GM19240 (cell line): ENCODE results near the gene TNFRSF1A.
A peak's percentile ranks its signal among the peaks of the same experiment; 100 is the strongest.
"Not testable (repeated sequence)": the region's sequence is repeated elsewhere in the genome, so short reads cannot be mapped to it uniquely, and the experiment has no call there.

Source experiments
- DNase-seq: peaks from one replicate; pipeline ENCODE4 v3.0.0; 2011; ENCODE audit warnings: low spot score; ENCODE audit not compliant: insufficient read length

Gene TNFRSF1A

DNA sequence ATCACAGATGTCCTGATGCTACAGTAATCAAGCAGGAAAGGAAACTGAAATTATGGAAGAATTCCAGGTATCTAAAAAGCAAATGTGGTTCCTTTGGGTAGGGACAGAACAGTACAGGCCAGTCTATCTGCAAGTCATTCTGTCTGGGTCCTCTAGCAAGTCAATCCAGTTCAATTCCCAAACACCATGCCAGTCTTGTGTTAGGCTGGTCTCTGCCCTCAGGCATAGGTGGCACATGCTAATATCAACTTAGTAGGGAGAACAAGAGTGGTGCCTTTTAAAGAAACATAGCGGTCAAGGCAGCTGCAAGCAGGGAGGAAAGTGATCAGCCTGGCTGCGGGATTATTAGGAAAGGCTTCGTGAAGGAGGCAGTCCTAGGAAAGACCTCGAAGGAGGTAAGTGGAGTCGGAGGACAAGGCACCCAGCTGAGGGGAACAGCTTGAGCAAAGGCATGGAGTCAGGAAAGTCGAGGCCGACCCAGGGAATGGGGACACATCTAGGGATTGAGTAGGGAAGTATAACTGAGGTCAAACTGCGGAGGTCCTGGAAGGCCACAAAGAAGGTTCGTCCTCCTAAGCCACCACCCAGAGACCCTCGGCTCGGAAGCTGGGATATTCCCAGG is 35.2 kb downstream of the TNFRSF1A start:
- no peak for DNase-seq

GRCh38 chr12:6306151-6306550 is 35.7 kb downstream of the TNFRSF1A start:
- no peak for DNase-seq

GRCh38 chr12:6303071-6303470 is 38.8 kb downstream of the TNFRSF1A start:
- no peak for DNase-seq

DNA sequence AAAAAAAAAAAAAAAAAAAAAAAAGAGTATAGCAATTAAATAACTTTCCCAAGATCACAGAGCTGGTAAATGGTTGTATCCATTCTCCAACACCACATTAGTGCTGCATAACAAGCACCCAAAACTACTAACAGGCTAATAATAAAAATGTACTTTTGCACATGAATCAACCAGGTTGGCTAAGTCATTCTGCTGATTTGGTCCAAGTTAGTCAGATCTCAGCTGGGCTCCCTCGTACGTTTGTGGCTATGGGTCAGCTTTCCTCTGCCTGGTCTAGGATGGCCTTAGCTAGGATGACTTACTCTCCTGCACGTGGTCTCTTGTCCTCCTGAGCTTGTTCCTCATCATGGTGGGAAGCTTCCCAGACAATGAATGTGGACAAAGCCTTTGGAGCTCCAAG is 39.3 kb downstream of the TNFRSF1A start:
- no peak for DNase-seq

- DNase-seq = no peak
These were observed 40.2 kb downstream of the TNFRSF1A start for GRCh38 chr12:6301721-6302120.

DNA sequence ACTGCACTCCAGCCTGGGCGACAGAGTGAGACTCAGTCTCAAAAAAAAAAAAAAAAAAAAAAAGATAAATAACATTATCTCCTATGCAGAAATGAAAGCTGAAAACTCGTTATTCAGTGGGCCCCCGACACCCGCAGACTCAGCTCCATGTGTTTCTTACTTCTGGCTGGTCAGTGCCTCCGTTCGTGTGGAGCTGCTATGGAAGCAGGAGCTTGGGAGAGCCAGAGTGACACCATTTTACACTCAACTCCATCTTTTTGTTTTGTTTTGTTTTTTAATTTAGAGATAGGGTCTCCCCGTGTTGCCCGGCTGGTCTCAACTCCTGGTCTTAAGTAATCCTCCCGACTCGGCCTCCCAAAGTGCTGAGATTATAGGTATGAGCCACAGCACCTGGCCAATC is 44.7 kb downstream of the TNFRSF1A start:
- DNase-seq = no peak

- DNase-seq = no peak
These were observed 46.6 kb downstream of the TNFRSF1A start for GRCh38 chr12:6295094-6295811.

- DNase-seq = no peak
These were observed 47.5 kb downstream of the TNFRSF1A start for GRCh38 chr12:6294156-6295093.

GRCh38 chr12:6292606-6293005 is 49.3 kb downstream of the TNFRSF1A start:
- no peak for DNase-seq

GRCh38 chr12:6289906-6290305 is 52.0 kb downstream of the TNFRSF1A start:
- not testable (repeated sequence) for DNase-seq

DNA sequence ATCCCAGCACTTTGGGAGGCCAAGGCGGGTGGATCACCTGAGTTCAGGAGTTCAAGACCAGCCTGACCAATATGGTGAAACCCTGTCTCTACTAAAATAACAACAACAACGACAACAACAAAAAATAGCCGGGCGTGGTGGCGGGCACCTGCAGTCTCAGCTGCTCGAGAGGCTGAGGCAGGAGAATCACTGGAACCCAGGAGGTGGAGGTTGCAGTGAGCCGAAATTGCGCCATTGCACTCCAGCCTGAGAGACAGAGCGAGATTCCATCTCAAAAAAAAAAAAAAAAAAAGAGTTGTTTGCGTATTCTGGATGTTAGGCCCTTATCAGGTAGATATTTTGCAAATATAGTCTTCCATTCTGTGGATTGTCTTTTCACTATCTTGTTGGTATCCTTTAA is 52.8 kb downstream of the TNFRSF1A start:
- DNase-seq = not testable (repeated sequence)

DNA sequence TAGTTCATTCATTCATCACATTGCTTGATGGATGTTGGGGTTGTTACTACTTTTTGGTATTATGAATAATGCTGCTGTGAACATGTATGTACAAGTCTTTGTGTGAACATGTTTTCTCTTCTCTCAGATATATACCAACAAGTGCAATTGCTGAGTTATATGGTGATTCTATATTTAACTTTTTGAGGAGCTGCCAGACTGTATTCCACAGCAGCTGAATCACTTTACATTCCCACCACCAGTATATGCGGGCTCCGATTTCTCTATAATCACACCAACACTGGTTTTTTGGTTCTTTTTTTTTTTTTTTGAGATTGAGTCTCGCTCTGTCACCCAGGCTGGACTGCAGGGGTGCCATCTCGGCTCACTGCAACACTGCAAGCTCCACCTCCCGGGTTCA is 53.6 kb downstream of the TNFRSF1A start:
- DNase-seq = no peak

GRCh38 chr12:6285532-6286306 is 56.2 kb downstream of the TNFRSF1A start:
- no peak for DNase-seq

GRCh38 chr12:6285063-6285477 is 56.8 kb downstream of the TNFRSF1A start:
- peak; percentile 75 for DNase-seq

- no peak for DNase-seq
These were observed 57.6 kb downstream of the TNFRSF1A start for GRCh38 chr12:6284273-6284672.

GRCh38 chr12:6282453-6282840 is 59.4 kb downstream of the TNFRSF1A start:
- no peak for DNase-seq

DNA sequence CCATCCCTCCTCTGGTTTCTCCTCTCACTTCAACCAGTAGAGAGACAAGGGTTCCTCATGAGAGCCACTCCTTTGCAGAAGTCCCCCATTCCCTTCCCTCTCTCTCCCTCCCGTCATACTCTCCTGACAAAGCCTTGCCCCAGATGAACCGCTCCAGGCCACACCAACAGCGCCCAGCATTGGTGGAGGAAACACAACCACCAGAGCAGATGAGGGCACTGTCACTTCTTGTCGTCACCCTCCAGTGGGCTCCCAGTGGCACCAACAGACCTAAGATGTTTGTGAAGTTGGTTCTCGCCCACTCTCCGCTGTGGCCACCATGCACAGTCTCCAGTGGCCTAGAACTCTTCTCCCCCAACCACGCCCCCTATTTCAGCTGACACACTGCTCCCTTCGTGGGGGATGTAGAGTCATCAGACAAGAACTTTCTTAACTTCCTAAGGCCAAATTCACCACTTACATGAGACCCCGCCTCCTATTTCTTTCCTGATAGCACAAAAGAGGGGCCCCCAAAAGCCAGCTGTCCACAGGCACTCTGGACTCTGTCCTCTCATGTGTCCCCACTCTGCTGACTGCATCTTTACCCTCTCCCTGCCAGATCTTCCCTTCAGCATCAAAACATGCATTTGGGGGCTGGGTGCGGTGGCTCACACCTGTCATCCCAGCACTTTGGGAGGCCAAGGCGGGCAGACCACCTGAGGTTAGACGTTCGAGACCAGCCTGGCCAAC is 60.6 kb downstream of the TNFRSF1A start:
- no peak for DNase-seq

- no peak for DNase-seq
These were observed 61.2 kb downstream of the TNFRSF1A start for GRCh38 chr12:6280672-6281071.

- no peak for DNase-seq
These were observed 61.8 kb downstream of the TNFRSF1A start for GRCh38 chr12:6280053-6280469.

GRCh38 chr12:6279631-6280030 is 62.2 kb downstream of the TNFRSF1A start:
- no peak for DNase-seq

DNA sequence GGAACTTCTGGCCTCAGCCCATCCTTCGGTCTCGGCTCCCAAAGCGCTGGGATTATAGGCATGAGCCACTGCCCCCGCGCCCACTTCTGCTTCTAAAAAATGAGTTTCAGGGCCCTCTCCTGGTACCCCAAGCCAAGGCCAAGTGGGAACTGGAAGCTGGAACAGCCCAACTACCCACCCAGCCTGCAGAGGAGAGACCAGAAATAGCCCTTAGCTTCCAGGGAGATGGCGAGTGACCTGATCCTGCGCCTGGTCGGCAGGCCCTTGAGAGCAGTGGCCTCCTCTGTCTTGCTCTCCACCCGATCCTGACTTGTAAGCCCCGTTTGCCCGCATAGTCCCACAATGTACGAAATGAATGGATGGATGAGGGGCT is 62.6 kb downstream of the TNFRSF1A start:
- no peak for DNase-seq
